Measurements from ENCODE around the gene MMP8. TPM values are rescaled to one million over a fixed set of nuclear protein-coding genes. Genes with fewer than 3 reads are reported as not detected.

The MMP8 gene
- total RNA-seq, 2 donors from 2014 or later = 0.35 to 0.41 TPM

DNA sequence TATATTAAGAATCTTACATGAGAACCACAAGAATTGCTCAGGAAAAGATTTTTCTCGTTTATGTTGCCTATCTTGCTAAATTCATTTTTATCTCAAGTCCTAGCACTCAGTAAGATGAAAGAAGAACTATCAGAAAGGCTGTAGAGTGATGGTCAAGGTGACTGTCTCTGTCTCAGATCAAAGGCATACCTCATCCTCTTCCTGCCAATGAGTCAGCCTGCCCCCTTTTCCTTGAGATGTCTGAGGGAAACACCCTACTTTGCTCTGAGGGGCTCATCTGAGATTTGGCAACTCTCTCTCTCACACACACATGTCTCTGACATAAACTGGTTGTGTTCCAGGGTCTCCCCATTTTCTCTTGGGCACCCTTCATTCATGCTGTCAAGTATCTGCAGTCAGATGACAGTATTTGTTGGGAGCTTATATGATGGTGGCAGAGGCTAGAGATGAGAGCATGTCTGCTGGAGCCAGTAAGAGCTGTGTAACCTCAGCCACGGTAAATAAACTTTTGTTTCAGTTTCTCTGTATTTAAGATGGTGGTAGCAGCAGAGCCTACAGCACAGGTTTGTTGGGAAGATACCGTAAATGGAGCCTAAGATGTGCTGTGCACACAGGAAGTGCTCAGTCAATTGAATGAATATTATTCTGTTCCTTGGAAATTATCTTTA, 20.8 kb downstream of the MMP8 start:
- no peak overlapping the region for H3K27ac ChIP-seq
- no peaks in the 10 kb centered on the region for H3K36me3 ChIP-seq
- no peaks in the 10 kb centered on the region for H3K4me1 ChIP-seq
- DNase-seq (ENCODE audit: low spot score) = no peak
- no peak overlapping the region for H3K4me3 ChIP-seq
- no peaks in the 10 kb centered on the region for H3K27me3 ChIP-seq
- TF ChIP-seq, protein P1, sequence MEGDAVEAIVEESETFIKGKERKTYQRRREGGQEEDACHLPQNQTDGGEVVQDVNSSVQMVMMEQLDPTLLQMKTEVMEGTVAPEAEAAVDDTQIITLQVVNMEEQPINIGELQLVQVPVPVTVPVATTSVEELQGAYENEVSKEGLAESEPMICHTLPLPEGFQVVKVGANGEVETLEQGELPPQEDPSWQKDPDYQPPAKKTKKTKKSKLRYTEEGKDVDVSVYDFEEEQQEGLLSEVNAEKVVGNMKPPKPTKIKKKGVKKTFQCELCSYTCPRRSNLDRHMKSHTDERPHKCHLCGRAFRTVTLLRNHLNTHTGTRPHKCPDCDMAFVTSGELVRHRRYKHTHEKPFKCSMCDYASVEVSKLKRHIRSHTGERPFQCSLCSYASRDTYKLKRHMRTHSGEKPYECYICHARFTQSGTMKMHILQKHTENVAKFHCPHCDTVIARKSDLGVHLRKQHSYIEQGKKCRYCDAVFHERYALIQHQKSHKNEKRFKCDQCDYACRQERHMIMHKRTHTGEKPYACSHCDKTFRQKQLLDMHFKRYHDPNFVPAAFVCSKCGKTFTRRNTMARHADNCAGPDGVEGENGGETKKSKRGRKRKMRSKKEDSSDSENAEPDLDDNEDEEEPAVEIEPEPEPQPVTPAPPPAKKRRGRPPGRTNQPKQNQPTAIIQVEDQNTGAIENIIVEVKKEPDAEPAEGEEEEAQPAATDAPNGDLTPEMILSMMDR (IDR thresholded peaks at IDR 0.05) = no peak
- no peaks in the 10 kb centered on the region for H3K9me3 ChIP-seq

DNA sequence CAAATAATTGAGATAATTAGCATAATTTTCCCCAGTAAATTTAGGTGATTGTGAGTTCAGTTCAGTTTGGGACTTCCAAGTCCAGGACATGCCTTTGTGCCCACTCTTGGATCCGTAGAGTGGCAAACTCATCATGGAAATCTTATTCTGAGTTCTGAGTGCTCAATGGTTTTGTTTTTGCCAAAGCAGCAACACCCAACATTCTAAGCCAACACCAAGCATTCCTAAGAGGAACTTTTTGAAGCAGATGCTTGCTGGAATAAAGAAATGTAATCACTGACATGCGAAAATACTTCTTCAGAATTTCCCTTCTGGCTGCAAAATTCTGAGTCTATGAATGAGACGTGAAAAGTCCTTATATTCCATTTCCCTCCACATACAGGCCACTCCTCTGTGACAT, 29.6 kb downstream of the MMP8 start:
- DNase-seq (ENCODE audit: low spot score) = no peak
- TF ChIP-seq, protein P1 (IDR thresholded peaks at IDR 0.05) = no peak
- Histone ChIP-seq H3K27me3 (no peaks in the 10 kb centered on the region), H3K4me3 (no peak overlapping the region), H3K9me3 (no peaks in the 10 kb centered on the region), H3K4me1 (no peaks in the 10 kb centered on the region), H3K36me3 (no peaks in the 10 kb centered on the region), H3K27ac (no peak overlapping the region)

DNA sequence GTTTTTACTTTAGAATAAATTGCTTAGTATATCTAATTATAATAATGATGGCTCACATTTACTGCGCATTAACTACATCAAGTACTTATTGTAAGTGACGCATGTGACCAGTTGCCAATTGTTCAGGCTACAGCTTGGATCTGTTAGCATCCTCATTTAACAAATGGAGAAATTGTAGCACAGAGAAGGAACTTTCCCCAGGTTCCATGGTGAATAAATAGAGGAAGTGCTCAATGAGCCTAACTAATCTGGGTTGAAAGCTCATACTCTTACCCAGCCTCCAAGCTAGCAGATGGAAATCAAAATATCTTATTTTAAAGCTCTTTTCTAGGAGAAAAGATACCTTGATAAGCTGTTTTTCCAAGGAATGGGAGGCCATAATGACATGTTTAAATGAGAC, 39.0 kb downstream of the MMP8 start:
- Histone ChIP-seq H3K4me3 (no peak overlapping the region), H3K27me3 (no peaks in the 10 kb centered on the region), H3K9me3 (no peaks in the 10 kb centered on the region), H3K4me1 (no peaks in the 10 kb centered on the region), H3K36me3 (no peaks in the 10 kb centered on the region), H3K27ac (no peak overlapping the region)
- DNase-seq (ENCODE audit: low spot score) = no peak
- TF ChIP-seq, protein P1 (IDR thresholded peaks at IDR 0.05) = no peak

DNA sequence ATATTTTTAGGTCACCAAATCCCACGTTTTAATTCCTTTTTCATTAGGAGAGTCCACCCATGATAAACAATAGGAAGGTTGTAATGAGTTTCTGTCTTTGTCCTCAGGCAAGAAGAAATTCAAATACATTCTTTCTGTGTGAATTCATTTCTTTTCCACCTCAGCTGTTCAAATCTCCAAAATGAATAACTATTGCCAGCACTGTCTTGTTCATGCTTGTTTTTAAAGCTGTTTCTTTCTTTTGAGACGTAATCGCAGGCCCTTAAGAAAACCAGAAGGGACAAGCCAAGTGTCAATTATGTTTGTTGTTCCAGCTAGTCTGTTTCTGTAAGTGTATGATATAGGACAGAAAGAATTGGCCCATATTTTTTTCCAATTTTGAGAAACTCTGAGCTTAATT, 39.4 kb downstream of the MMP8 start:
- no peak for DNase-seq (ENCODE audit: low spot score)
- no peak overlapping the region for H3K27ac ChIP-seq
- no peak overlapping the region for H3K4me3 ChIP-seq
- TF ChIP-seq, protein P1 (IDR thresholded peaks at IDR 0.05) = no peak
- H3K36me3 ChIP-seq = no peaks in the 10 kb centered on the region
- no peaks in the 10 kb centered on the region for H3K9me3 ChIP-seq
- no peaks in the 10 kb centered on the region for H3K4me1 ChIP-seq
- H3K27me3 ChIP-seq = no peaks in the 10 kb centered on the region

DNA sequence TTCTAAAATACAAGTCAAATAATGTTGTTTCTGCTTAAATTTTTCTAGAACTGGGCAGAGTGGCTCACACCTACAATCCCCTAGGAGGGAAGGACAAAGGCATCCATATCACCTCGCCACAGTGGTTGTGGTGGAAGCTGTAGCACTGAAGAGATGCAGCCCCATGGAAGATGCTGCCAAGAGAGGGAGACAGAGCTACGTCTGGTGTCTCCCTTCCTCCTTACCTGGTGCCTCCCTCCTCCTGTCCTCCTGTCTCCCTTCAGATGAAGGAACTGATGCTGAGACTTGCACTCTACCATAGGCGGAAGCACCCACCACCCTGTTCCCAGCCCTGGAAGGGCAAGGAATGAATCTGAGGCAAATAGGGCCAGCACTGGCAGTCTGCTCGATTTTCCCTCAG, 41.5 kb downstream of the MMP8 start:
- no peak for DNase-seq (ENCODE audit: low spot score)
- H3K27ac ChIP-seq = no peak overlapping the region

More for the DNA sequence above, 41.5 kb downstream of the MMP8 start:
- Histone ChIP-seq H3K36me3 (no peaks in the 10 kb centered on the region), H3K4me3 (no peak overlapping the region), H3K4me1 (no peaks in the 10 kb centered on the region), H3K9me3 (no peaks in the 10 kb centered on the region), H3K27me3 (no peaks in the 10 kb centered on the region)
- TF ChIP-seq, protein P1 (IDR thresholded peaks at IDR 0.05) = no peak
